ENCODE data around the gene TMC3. TPM values are rescaled to one million over a fixed set of nuclear protein-coding genes. Genes with fewer than 3 reads are reported as not detected.
A peak's percentile ranks its signal among the peaks of the same experiment; 100 is the strongest.

Gene TMC3
- total RNA-seq, 2 experiments from 2014 or later = not detected

GRCh38 chr15:81301815-81302399 is 72.1 kb downstream of the TMC3 start:
- peaks cover 87% of the 10 kb centered on the region for H3K36me3 ChIP-seq (ENCODE audit: insufficient read depth, low read length)
- ChIA-PET POLR2A (interaction anchor here (0.9 to 22.8 kb wide), 12 partner anchors 4 to 98 kb away, joined by 3 to 472 read pairs (median 8); partner anchors contain the start of gene STARD5), CTCF (interaction anchor here (0.6 to 6.4 kb wide), 3 partner anchors 27 to 35 kb away, joined by 3 to 35 read pairs (median 3); no protein-coding TSS in a partner anchor)
- Mint-ChIP-seq H3K9me3 (no peaks in the 10 kb centered on the region), H3K36me3 (ENCODE audit: low read depth) (peaks cover 100% of the 10 kb centered on the region), H3K4me1 (ENCODE audit: low read depth) (peaks cover 66% of the 10 kb centered on the region), H3K4me3 (peak overlapping the region; percentile 99), H3K27me3 (no peaks in the 10 kb centered on the region), H3K27ac (peak overlapping the region; percentile 92)
- DNase-seq = peak in 4 of 14 experiments; percentile 21 to 61 (median 60)
- peak overlapping the region; percentile 96 for H3K4me3 ChIP-seq (ENCODE audit: low read length)
- peaks cover 71% of the 10 kb centered on the region for H3K4me1 ChIP-seq (ENCODE audit: insufficient read depth, low read length)
- peak overlapping the region; percentile 61 to 95 for H3K27ac ChIP-seq (ENCODE audit: low read depth in 1 of 2, low read length in 2 of 2)
- TF ChIP-seq CTCF (IDR thresholded peaks at IDR 0.05) = no peak
- H3K9me3 ChIP-seq (ENCODE audit: control insufficient read depth in 1 of 2, insufficient read depth in 1 of 2, low read length in 2 of 2) = no peaks in the 10 kb centered on the region
- intact Hi-C loops (cut with DNase I, micrococcal nuclease) = no loop called here
- no peak for ATAC-seq (ENCODE audit: poor library complexity)
- no peaks in the 10 kb centered on the region for H3K27me3 ChIP-seq (ENCODE audit: control insufficient read depth in 1 of 2, insufficient read depth in 2 of 2, low read length in 2 of 2)

GRCh38 chr15:81301385-81301784 is 72.6 kb downstream of the TMC3 start:
- no peak for ATAC-seq (ENCODE audit: poor library complexity)
- Mint-ChIP-seq H3K4me1 (ENCODE audit: low read depth) (peaks cover 66% of the 10 kb centered on the region), H3K4me3 (peak overlapping the region; percentile 99), H3K27me3 (no peaks in the 10 kb centered on the region), H3K9me3 (no peaks in the 10 kb centered on the region), H3K36me3 (ENCODE audit: low read depth) (peaks cover 100% of the 10 kb centered on the region), H3K27ac (peak overlapping the region; percentile 92)
- DNase-seq = peak in 2 of 14 experiments; percentile 6 to 8
- ChIA-PET POLR2A (interaction anchor here (0.9 to 22.8 kb wide), 12 partner anchors 4 to 99 kb away, joined by 3 to 472 read pairs (median 8); partner anchors contain the start of gene STARD5), CTCF (interaction anchor here (0.6 to 6.4 kb wide), 3 partner anchors 26 to 35 kb away, joined by 3 to 35 read pairs (median 3); no protein-coding TSS in a partner anchor)
- no peak for TF ChIP-seq CTCF (IDR thresholded peaks at IDR 0.05)
- H3K9me3 ChIP-seq (ENCODE audit: control insufficient read depth in 1 of 2, insufficient read depth in 1 of 2, low read length in 2 of 2) = no peaks in the 10 kb centered on the region
- H3K4me3 ChIP-seq (ENCODE audit: low read length) = peak overlapping the region; percentile 96
- H3K27me3 ChIP-seq (ENCODE audit: control insufficient read depth in 1 of 2, insufficient read depth in 2 of 2, low read length in 2 of 2) = no peaks in the 10 kb centered on the region
- peaks cover 70% of the 10 kb centered on the region for H3K4me1 ChIP-seq (ENCODE audit: insufficient read depth, low read length)
- H3K27ac ChIP-seq (ENCODE audit: low read depth in 1 of 2, low read length in 2 of 2) = peak overlapping the region; percentile 61 to 95
- intact Hi-C loops (cut with DNase I, micrococcal nuclease) = no loop called here
- H3K36me3 ChIP-seq (ENCODE audit: insufficient read depth, low read length) = peaks cover 82% of the 10 kb centered on the region

GRCh38 chr15:81299630-81300273 is 74.3 kb downstream of the TMC3 start:
- peak overlapping the region; percentile 94 to 95 for H3K27ac ChIP-seq (ENCODE audit: low read depth in 1 of 2, low read length in 2 of 2)
- no peaks in the 10 kb centered on the region for H3K9me3 Mint-ChIP-seq
- H3K4me3 ChIP-seq (ENCODE audit: low read length) = peak overlapping the region; percentile 96
- H3K27ac Mint-ChIP-seq = peak overlapping the region; percentile 92
- ATAC-seq (ENCODE audit: poor library complexity) (no peak), DNase-seq (peak in 3 of 14 experiments; percentile 10 to 29 (median 16))
- CTCF ChIA-PET = interaction anchor here (0.9 to 6.4 kb wide), 4 partner anchors 13 to 35 kb away, joined by 3 to 35 read pairs (median 6); no protein-coding TSS in a partner anchor
- peaks cover 68% of the 10 kb centered on the region for H3K4me1 Mint-ChIP-seq (ENCODE audit: low read depth)
- H3K36me3 ChIP-seq (ENCODE audit: insufficient read depth, low read length) = peaks cover 65% of the 10 kb centered on the region
- H3K9me3 ChIP-seq (ENCODE audit: control insufficient read depth in 1 of 2, insufficient read depth in 1 of 2, low read length in 2 of 2) = no peaks in the 10 kb centered on the region
- intact Hi-C loops (cut with DNase I, micrococcal nuclease) = loop anchor here (2.0 to 10.0 kb wide), 4 partner anchors 13 to 305 kb away; partner anchors contain the start of gene TLNRD1 (in 1 of the 2)
- H3K4me3 Mint-ChIP-seq = peak overlapping the region; percentile 99
- POLR2A ChIA-PET = interaction anchor here (0.6 to 22.8 kb wide), 9 partner anchors 3 to 983 kb away, joined by 3 to 472 read pairs (median 11); partner anchors contain the start of gene STARD5
- peaks cover 73% of the 10 kb centered on the region for H3K4me1 ChIP-seq (ENCODE audit: insufficient read depth, low read length)
- peaks cover 87% of the 10 kb centered on the region for H3K36me3 Mint-ChIP-seq (ENCODE audit: low read depth)
- no peaks in the 10 kb centered on the region for H3K27me3 Mint-ChIP-seq
- no peak for TF ChIP-seq CTCF (IDR thresholded peaks at IDR 0.05)
- no peaks in the 10 kb centered on the region for H3K27me3 ChIP-seq (ENCODE audit: control insufficient read depth in 1 of 2, insufficient read depth in 2 of 2, low read length in 2 of 2)

Data from CD4-positive, alpha-beta T cell (primary cell).